Ascending aorta (tissue), 2 donors: Measurements from ENCODE around the gene CDH23. TPM values are rescaled to one million over a fixed set of nuclear protein-coding genes. Genes with fewer than 3 reads are reported as not detected.

ENCODE experiments used
- DNase-seq, 2 donors: peaks; one replicate each; pipeline ENCODE4 v3.0.0-alpha.2; 2019; ENCODE audit warnings: low spot score in 2 of 2
- H3K27ac ChIP-seq, 2 donors: fragments of 200-600 bp; sonication (generic); one replicate each; pipeline ENCODE4 v1.5.1; 2016 to 2017; ENCODE audit warnings: mild to moderate bottlenecking in 1 of 2
- H3K27me3 ChIP-seq: fragments of 200-600 bp; sonication (generic); one replicate; pipeline ENCODE4 v1.5.1; 2017
- H3K36me3 ChIP-seq, 2 donors: fragments of 200-600 bp; sonication (generic); one replicate each; pipeline ENCODE4 v1.5.1; 2016
- H3K4me1 ChIP-seq, 2 donors: fragments of 200-600 bp; sonication (generic); one replicate each; pipeline ENCODE4 v1.5.1; 2016 to 2017; ENCODE audit warnings: mild to moderate bottlenecking in 1 of 2
- H3K4me3 ChIP-seq, 2 donors: fragments of 200-600 bp; sonication (generic); one replicate each; pipeline ENCODE4 v1.5.1; 2016 to 2017; ENCODE audit warnings: mild to moderate bottlenecking in 1 of 2
- H3K9me3 ChIP-seq, 2 donors: fragments of 200-600 bp; sonication (generic); one replicate each; pipeline ENCODE4 v1.5.1; 2016
- CTCF ChIP-seq, 3 experiments: fragments of 200-600 bp in 2 of 3; fragments of 450-650 bp in 1 of 3; sonication (generic) in 2 of 3; IDR thresholded peaks; one replicate each; pipeline ENCODE4 v1.5.1; 2016 to 2019; ENCODE audit warnings: antibody characterized with exemption in 3 of 3, mild to moderate bottlenecking in 1 of 3, moderate library complexity in 1 of 3
- intact Hi-C: fragments of 100-400 bp; cut with DNase I; formaldehyde crosslinking; loops from one replicate; pipeline ENCODE4 v1.15.1; 2023
- total RNA-seq: library from RNA; depleted of rRNA; stranded (reverse); fragments of >200 nt; gene quantifications from one replicate; pipeline ENCODE4 v1.1.0, GENCODE V29; 2016

CDH23 gene
- total RNA-seq, 1 donor from 2014 or later, result 40.9 TPM

GRCh38 chr10:71750986-71751385 lies 354.3 kb downstream of the CDH23 start:
- Histone ChIP-seq H3K9me3 (no peaks in the 10 kb centered on the region), H3K27me3 (no peaks in the 10 kb centered on the region), H3K36me3 (peaks cover 50 to 59% of the 10 kb centered on the region in 2 donors), H3K4me1 (peaks cover 0 to 3% of the 10 kb centered on the region in 2 donors), H3K4me3 (no peak overlapping the region), H3K27ac (no peak overlapping the region)
- TF ChIP-seq CTCF (IDR thresholded peaks at IDR 0.05), result no peak
- intact Hi-C loops, result no loop called here
- DNase-seq, result no peak

- peaks cover 0 to 3% of the 10 kb centered on the region in 2 donors for H3K4me1 ChIP-seq
- no peak overlapping the region for H3K27ac ChIP-seq
- peaks cover 57 to 64% of the 10 kb centered on the region in 2 donors for H3K36me3 ChIP-seq
- intact Hi-C loops, result no loop called here
- H3K27me3 ChIP-seq, result no peaks in the 10 kb centered on the region
- no peaks in the 10 kb centered on the region for H3K9me3 ChIP-seq
- H3K4me3 ChIP-seq, result no peak overlapping the region
- DNase-seq, result no peak
- no peak for TF ChIP-seq CTCF (IDR thresholded peaks at IDR 0.05)
Measured at GRCh38 chr10:71751515-71752224, 354.9 kb downstream of the CDH23 start.

GRCh38 chr10:71752391-71753090 lies 355.8 kb downstream of the CDH23 start:
- no peak overlapping the region for H3K4me3 ChIP-seq
- H3K27ac ChIP-seq, result no peak overlapping the region
- no peaks in the 10 kb centered on the region for H3K27me3 ChIP-seq
- intact Hi-C loops, result no loop called here
- TF ChIP-seq CTCF (IDR thresholded peaks at IDR 0.05), result no peak
- peaks cover 0 to 3% of the 10 kb centered on the region in 2 donors for H3K4me1 ChIP-seq
- peak in 1 of 2 donors; percentile 62 for DNase-seq
- no peaks in the 10 kb centered on the region for H3K9me3 ChIP-seq
- H3K36me3 ChIP-seq, result peaks cover 60 to 70% of the 10 kb centered on the region in 2 donors

GRCh38 chr10:71753091-71753959 lies 356.6 kb downstream of the CDH23 start:
- no peaks in the 10 kb centered on the region for H3K27me3 ChIP-seq
- intact Hi-C loops, result no loop called here
- peaks cover 0 to 3% of the 10 kb centered on the region in 2 donors for H3K4me1 ChIP-seq
- peak in 1 of 2 donors; percentile 59 for DNase-seq
- no peak overlapping the region for H3K4me3 ChIP-seq
- no peak overlapping the region for H3K27ac ChIP-seq
- H3K36me3 ChIP-seq, result peaks cover 65 to 78% of the 10 kb centered on the region in 2 donors
- TF ChIP-seq CTCF (IDR thresholded peaks at IDR 0.05), result no peak
- H3K9me3 ChIP-seq, result no peaks in the 10 kb centered on the region

- peaks cover 0 to 3% of the 10 kb centered on the region in 2 donors for H3K4me1 ChIP-seq
- no peak for DNase-seq
- H3K27me3 ChIP-seq, result no peaks in the 10 kb centered on the region
- H3K27ac ChIP-seq, result peak overlapping the region in 1 of 2 donors; percentile 10
- H3K4me3 ChIP-seq, result no peak overlapping the region
- H3K36me3 ChIP-seq, result peaks cover 72 to 85% of the 10 kb centered on the region in 2 donors
- H3K9me3 ChIP-seq, result no peaks in the 10 kb centered on the region
- no peak for TF ChIP-seq CTCF (IDR thresholded peaks at IDR 0.05)
- intact Hi-C loops, result no loop called here
Measured at GRCh38 chr10:71753960-71754505, 357.3 kb downstream of the CDH23 start.
